Ovary (tissue), 3 donors: ENCODE results near the gene ACP4.

Experiments
- CTCF ChIP-seq, 3 donors: fragments of 450-650 bp in 2 of 3; fragments of 200-600 bp in 1 of 3; IDR thresholded peaks; one replicate each; pipeline versions ENCODE4 v1.5.1 to v1.8.0; 2016 to 2022; ENCODE audit warnings: antibody characterized with exemption in 3 of 3, mild to moderate bottlenecking in 1 of 3
- EP300 ChIP-seq: sonication (generic); formaldehyde crosslinking; IDR thresholded peaks from one replicate; pipeline ENCODE4 v1.6.1; 2017; ENCODE audit warnings: antibody characterized with exemption
- POLR2A ChIP-seq: fragments of 450-650 bp; IDR thresholded peaks from one replicate; pipeline ENCODE4 v1.6.1; 2017; ENCODE audit warnings: antibody characterized with exemption, mild to moderate bottlenecking, moderate library complexity
- donor health status: DM: no; HTN: no; CAD: no.

DNA sequence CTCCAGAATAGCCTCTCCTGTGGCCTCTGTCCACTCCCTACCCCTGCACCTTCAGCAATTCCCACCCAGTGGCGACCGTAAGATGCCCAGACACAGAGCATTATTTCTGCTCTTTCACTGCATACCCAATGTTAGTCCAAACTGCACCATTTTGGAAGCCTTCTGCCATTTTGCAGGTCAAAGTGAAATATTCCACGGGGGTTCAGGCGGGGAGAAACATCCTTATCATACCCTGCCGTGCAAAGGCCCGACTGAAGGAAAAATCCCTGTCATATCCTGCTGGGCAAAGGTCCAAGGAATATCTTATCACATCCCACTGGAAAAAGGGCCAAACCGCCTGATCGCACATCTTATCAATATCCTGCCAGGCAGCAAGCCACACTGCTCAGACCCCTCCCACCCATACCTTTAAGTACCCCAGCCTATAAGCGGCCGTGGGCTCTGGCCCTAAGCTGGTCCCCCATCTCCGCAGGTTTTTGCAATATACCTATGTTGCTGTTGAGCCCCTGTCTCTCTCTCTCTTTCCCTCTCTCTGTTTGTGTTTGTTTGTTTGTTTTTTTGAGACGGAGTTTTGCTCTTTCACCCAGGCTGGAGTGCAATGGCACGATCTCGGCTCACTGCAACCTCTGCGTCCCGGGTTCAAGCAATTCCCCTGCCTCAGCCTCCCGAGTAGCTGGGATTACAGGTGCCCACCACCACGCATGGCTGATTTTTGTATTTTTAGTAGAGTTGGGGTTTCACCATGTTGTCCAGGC is 48.9 kb upstream of the ACP4 start:
- TF ChIP-seq CTCF (IDR thresholded peaks at IDR 0.05) = no peak
- no peak for TF ChIP-seq POLR2A
- TF ChIP-seq EP300 = no peak
